ENCODE measurements around the gene SLC39A3. TPM values are rescaled to one million over a fixed set of nuclear protein-coding genes. Genes with fewer than 3 reads are reported as not detected.

Gene SLC39A3
- total RNA-seq, 6 donors from 2014 or later, result 12.6 to 48.2 (median 30.6) TPM

DNA sequence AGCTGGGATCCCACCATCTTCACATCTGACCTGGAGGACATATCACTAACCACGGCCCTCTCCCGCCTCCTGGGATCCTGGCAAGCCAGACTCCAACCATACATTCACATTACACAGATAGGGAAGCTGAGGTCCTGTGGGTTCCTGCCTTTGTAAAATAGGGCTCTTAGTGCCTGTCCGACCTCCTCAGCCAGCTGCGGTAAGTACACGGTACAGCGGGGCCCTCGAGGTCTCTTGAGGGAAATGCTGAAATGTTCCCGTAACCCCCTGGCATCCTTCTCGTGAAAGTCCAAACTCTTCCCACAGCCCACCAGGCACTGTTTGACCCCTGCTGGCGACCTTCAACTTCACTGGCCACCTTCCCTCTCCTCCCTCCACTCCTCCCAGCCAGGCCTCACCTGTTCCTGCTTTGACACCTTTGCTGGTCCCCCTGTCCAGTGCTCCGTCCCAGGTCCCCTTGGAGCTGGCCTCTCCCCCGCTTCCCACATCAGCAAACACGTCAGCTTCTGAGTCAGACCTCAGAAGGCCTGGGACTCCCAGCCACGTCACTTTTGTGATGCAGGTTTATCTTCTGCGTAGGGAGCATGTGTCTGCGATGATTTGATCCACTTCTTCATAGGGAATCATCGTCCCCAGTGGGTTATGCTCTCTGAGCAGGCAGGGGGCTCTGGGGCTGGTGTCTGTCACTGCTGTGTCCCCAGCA is 28.5 kb downstream of the SLC39A3 start:
- peak; percentile 26 to 51 for ATAC-seq (ENCODE audit: low FRiP score in 2 of 2)
- Histone ChIP-seq H3K4me3 (no peak overlapping the region), H3K4me1 (no peaks in the 10 kb centered on the region), H3K27me3 (no peaks in the 10 kb centered on the region), H3K9me3 (peaks cover 4 to 10% (median 6%) of the 10 kb centered on the region in 4 donors), H3K36me3 (no peaks in the 10 kb centered on the region), H3K27ac (no peak overlapping the region)
- TF ChIP-seq POLR2A (IDR thresholded peaks at IDR 0.05) (no peak), EP300 (IDR thresholded peaks at IDR 0.05) (no peak)
- DNase-seq, result no peak
- WGBS, 2 donors, result 60 to 75% methylated on average over 16 to 17 of the region's 17 CpGs

DNA sequence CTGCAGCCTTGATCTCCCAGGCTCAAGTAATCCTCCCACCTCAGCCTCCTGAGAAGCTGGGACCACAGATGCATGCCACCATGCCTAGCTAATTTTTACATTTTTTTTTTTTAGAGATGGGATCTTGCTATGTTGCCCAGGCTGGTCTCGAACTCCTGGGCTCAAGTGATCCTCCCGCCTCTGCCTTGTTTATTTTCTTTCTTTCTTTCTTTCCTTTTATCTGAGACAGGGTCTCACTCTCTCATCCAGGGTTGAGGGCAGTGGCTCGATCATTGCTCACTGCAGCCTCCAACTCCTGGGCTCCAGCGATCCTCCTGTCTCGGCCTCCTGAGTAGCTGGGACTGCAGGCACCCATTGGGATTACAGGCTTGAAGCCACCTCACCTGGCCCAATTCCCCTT is 33.6 kb downstream of the SLC39A3 start:
- Histone ChIP-seq H3K4me1 (peaks cover 6 to 14% (median 10%) of the 10 kb centered on the region in 4 donors), H3K27me3 (no peaks in the 10 kb centered on the region), H3K27ac (no peak overlapping the region), H3K36me3 (no peaks in the 10 kb centered on the region), H3K9me3 (no peaks in the 10 kb centered on the region), H3K4me3 (no peak overlapping the region)
- 92 to 93% methylated on average over 5 of the region's 5 CpGs for WGBS, 2 donors
- no peak for ATAC-seq (ENCODE audit: low FRiP score in 2 of 2)
- no peak for DNase-seq
- no peak for TF ChIP-seq POLR2AphosphoS5 (IDR thresholded peaks at IDR 0.05)
- no peak for TF ChIP-seq POLR2A (IDR thresholded peaks at IDR 0.05)
- TF ChIP-seq, protein P1, sequence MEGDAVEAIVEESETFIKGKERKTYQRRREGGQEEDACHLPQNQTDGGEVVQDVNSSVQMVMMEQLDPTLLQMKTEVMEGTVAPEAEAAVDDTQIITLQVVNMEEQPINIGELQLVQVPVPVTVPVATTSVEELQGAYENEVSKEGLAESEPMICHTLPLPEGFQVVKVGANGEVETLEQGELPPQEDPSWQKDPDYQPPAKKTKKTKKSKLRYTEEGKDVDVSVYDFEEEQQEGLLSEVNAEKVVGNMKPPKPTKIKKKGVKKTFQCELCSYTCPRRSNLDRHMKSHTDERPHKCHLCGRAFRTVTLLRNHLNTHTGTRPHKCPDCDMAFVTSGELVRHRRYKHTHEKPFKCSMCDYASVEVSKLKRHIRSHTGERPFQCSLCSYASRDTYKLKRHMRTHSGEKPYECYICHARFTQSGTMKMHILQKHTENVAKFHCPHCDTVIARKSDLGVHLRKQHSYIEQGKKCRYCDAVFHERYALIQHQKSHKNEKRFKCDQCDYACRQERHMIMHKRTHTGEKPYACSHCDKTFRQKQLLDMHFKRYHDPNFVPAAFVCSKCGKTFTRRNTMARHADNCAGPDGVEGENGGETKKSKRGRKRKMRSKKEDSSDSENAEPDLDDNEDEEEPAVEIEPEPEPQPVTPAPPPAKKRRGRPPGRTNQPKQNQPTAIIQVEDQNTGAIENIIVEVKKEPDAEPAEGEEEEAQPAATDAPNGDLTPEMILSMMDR (IDR thresholded peaks at IDR 0.05), result no peak
- TF ChIP-seq EP300 (IDR thresholded peaks at IDR 0.05), result no peak

DNA sequence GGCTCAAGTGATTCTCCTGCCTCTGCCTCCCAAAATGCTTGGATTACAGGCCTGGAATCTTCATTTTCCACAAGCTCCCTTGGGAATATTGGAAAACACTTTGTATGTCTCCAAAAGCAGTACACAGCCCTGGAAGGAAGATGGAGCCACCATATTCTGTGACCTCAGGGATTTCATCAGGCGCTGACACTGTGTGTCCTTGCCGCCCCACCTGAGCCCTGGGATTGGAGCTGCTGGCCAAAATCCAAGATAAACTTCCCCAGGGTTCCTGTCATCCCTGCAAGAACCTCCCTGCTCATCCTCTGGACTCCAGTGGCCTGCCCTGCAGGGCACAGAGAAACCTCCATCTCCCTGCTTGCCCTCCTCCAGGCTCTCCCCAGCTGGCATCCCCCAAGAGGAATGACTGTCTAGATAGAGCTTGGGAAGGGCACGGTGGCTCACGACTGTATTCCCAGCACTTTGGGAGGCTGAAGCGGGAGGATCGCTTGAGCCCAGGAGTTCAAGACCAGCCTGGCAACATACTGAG is 36.1 kb downstream of the SLC39A3 start:
- no peaks in the 10 kb centered on the region for H3K9me3 ChIP-seq
- 78 to 88% methylated on average over 6 of the region's 6 CpGs for WGBS, 2 donors
- ATAC-seq (ENCODE audit: low FRiP score in 2 of 2) (no peak), DNase-seq (no peak)
- no peak overlapping the region for H3K27ac ChIP-seq
- no peak for TF ChIP-seq EP300 (IDR thresholded peaks at IDR 0.05)
- no peak for TF ChIP-seq POLR2AphosphoS5 (IDR thresholded peaks at IDR 0.05)
- TF ChIP-seq POLR2A (IDR thresholded peaks at IDR 0.05), result no peak
- no peaks in the 10 kb centered on the region for H3K36me3 ChIP-seq
- H3K27me3 ChIP-seq, result no peaks in the 10 kb centered on the region
- H3K4me1 ChIP-seq, result peaks cover 6 to 22% (median 12%) of the 10 kb centered on the region in 4 donors
- H3K4me3 ChIP-seq, result no peak overlapping the region

DNA sequence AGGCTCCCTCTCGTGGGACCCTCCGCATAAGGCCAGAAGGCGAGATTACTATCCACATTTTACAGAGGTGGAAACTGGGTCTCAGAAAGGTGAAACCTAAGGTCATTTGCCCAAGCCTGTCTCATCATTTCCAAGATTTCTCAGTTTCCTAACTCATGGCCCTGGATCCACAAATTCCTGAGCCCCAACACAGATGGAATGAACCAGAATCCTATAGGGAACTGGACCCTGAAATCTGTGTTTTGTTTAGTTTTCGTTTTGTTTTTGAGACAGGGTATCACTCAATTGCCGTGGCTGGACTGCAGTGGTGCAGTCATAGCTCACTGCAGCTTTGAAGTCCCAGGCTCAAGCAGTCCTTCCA is 36.8 kb downstream of the SLC39A3 start:
- peak overlapping the region in 3 of 4 donors; percentile 68 to 79 (median 69) for H3K4me3 ChIP-seq
- no peak for TF ChIP-seq EP300 (IDR thresholded peaks at IDR 0.05)
- no peak for ATAC-seq (ENCODE audit: low FRiP score in 2 of 2)
- peak overlapping the region in 1 of 4 donors; percentile 80 for H3K27ac ChIP-seq
- peaks cover 6 to 22% (median 12%) of the 10 kb centered on the region in 4 donors for H3K4me1 ChIP-seq
- no peaks in the 10 kb centered on the region for H3K27me3 ChIP-seq
- WGBS, 2 donors, result 75 to 77% methylated on average over 5 of the region's 5 CpGs
- no peak for DNase-seq
- H3K36me3 ChIP-seq, result no peaks in the 10 kb centered on the region
- no peaks in the 10 kb centered on the region for H3K9me3 ChIP-seq

DNA sequence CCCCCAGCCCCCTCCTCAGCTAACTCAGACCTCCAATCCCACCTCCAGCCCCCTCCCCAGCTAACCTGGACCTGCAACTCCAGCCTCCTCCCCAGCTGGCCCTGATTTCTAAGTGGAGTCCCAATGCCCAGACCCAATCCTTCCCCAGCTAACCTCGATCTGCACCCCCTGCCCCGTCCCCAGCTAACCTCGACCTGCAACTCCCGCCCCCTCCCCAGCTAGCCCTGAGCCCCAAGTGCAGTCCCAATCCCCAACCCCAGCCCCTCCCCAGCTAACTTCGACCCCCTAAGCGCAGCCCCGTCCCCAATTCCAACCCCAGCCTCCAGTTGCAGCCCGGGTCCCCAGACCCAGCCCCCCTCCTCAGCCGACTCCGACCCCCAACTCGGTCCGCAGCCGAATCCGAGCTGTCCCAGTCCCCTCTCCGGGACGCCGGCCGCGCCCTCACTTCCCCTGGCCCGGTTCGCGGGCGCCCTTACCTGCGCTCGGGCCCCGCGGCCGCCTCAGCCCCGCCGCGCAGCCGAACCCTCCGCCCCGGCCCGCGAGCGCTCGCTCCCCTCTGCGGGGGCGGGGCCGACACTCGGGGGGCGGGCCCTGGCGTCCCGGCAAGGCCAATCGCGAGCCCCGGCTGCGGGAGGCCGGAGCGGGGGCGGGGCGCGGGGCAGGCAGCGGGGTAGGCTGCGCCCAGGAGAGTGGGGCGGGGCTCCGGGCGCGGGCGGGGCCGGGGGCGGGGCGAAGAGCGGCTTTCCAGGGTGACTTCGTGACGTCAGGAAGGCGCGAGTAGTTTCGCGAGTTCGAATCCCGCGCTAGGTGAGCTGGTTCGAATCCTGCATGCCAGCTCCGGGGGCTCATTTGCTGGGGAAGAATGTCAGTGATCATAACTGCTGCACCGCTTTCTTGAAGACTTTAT is 37.4 kb downstream of the SLC39A3 start, which contains the start of gene GNG7:
TSS of gene GNG7 (minus strand) at position 525 of the 907 bp plus-strand sequence. CDS start 182,006 bp downstream, outside the sequence.
- DNase-seq, result peak; percentile 95 to 99
- TF ChIP-seq POLR2A (IDR thresholded peaks at IDR 0.05) (peak in 2 of 4 donors; percentile 38 to 78), POLR2AphosphoS5 (IDR thresholded peaks at IDR 0.05) (peak in 1 of 2 donors; percentile 19), EP300 (IDR thresholded peaks at IDR 0.05) (no peak)
- peak within 1 kb of the TSS; percentile 48 to 79 (median 68) for H3K4me3 ChIP-seq
- WGBS, 2 donors, result 0 to 3% methylated on average over 3 to 33 of the region's 77 CpGs
- peak; percentile 97 to 99 for ATAC-seq (ENCODE audit: low FRiP score in 2 of 2)
- H3K9me3 ChIP-seq, result no peaks in the 10 kb centered on the region
- H3K27me3 ChIP-seq, result no peaks in the 10 kb centered on the region
- peak within 1 kb of the TSS in 3 of 4 donors; percentile 48 to 80 (median 70) for H3K27ac ChIP-seq
- peaks cover 6 to 22% (median 12%) of the 10 kb centered on the region in 4 donors for H3K4me1 ChIP-seq
- no peaks in the 10 kb centered on the region for H3K36me3 ChIP-seq

DNA sequence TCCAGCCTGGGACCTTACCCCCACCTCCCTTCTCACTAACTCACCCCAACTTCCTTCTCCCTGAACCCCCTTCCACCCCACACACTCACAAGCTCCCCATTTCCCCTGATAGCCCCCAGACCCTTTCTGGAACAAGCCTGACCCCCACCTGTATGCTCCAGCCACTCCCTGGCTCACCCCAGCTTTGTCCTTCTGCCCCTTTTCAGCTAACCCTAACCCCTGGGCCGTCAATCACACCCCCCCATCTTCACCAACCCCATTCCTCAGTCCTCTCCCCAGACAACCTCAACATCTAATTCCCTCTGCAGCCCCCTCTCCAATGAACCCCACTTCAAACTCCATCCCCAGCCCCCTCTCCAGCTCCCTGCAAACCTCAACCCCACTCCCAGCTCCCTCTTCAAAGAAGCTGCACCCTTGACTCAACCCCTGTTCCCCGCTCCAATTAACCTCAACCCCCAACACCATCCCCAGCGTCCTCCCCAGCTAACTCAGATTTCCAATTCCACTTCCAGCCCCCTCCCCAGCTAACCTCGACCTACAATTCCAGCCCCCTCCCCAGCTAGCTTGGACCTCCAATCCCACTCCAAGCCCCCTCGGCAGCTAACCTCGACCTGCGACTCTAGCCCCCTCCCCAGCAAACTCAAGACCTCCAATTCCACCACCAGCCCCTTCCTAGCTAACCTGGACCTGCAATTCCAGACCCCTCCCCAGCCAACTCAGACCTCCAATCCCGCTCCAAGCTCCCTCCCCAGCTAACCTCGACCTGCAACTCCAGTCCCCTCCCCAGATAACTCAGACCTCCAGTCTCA is 38.3 kb downstream of the SLC39A3 start:
- DNase-seq, result no peak
- Histone ChIP-seq H3K36me3 (no peaks in the 10 kb centered on the region), H3K27me3 (no peaks in the 10 kb centered on the region), H3K4me3 (peak overlapping the region in 3 of 4 donors; percentile 68 to 79 (median 69)), H3K9me3 (no peaks in the 10 kb centered on the region), H3K27ac (peak overlapping the region in 2 of 4 donors; percentile 70 to 80), H3K4me1 (peaks cover 6 to 22% (median 12%) of the 10 kb centered on the region in 4 donors)
- no peak for ATAC-seq (ENCODE audit: low FRiP score in 2 of 2)
- TF ChIP-seq POLR2A (IDR thresholded peaks at IDR 0.05) (no peak), EP300 (IDR thresholded peaks at IDR 0.05) (no peak), POLR2AphosphoS5 (IDR thresholded peaks at IDR 0.05) (no peak)
- TF ChIP-seq, protein P1 (IDR thresholded peaks at IDR 0.05), result no peak
- WGBS, 2 donors, result 7 to 8% methylated on average over 9 of the region's 9 CpGs

Data from upper lobe of left lung (tissue), 6 donors.